NCI-H345 (cell line): ENCODE data around the gene ST7.

Experiments used
- DNase-seq: peaks from one replicate; lab custom pipeline; 2025; lab: John Stamatoyannopoulos, UW

The ST7 gene

GRCh38 chr7:117130262-117130661 is 177.0 kb downstream of the ST7 start:
- DNase-seq = no peak

GRCh38 chr7:117132321-117133120 is 179.2 kb downstream of the ST7 start:
- DNase-seq = no peak

- no peak for DNase-seq
Observed at GRCh38 chr7:117133125-117133524, 179.8 kb downstream of the ST7 start.

GRCh38 chr7:117134411-117134810 is 181.1 kb downstream of the ST7 start:
- DNase-seq = no peak

- DNase-seq = no peak
Observed at GRCh38 chr7:117134889-117135552, 181.7 kb downstream of the ST7 start.

GRCh38 chr7:117135553-117135891 is 182.2 kb downstream of the ST7 start:
- DNase-seq = no peak

- no peak for DNase-seq
Observed at GRCh38 chr7:117137868-117138267, 184.6 kb downstream of the ST7 start.

GRCh38 chr7:117138495-117138894 is 185.2 kb downstream of the ST7 start:
- no peak for DNase-seq

GRCh38 chr7:117138981-117139380 is 185.7 kb downstream of the ST7 start:
- no peak for DNase-seq

- no peak for DNase-seq
Observed at GRCh38 chr7:117139397-117139984, 186.2 kb downstream of the ST7 start.

GRCh38 chr7:117140921-117141320 is 187.6 kb downstream of the ST7 start:
- no peak for DNase-seq

- no peak for DNase-seq
Observed at GRCh38 chr7:117143066-117143465, 189.8 kb downstream of the ST7 start.

- no peak for DNase-seq
Observed at GRCh38 chr7:117143580-117143979, 190.3 kb downstream of the ST7 start.

- DNase-seq = no peak
Observed at GRCh38 chr7:117145333-117145732, 192.0 kb downstream of the ST7 start.

GRCh38 chr7:117146059-117146458 is 192.8 kb downstream of the ST7 start:
- DNase-seq = no peak

- no peak for DNase-seq
Observed at GRCh38 chr7:117146511-117146910, 193.2 kb downstream of the ST7 start.

- no peak for DNase-seq
Observed at GRCh38 chr7:117148971-117149370, 195.7 kb downstream of the ST7 start.

GRCh38 chr7:117149692-117150091 is 196.4 kb downstream of the ST7 start:
- DNase-seq = no peak

GRCh38 chr7:117152213-117153007 is 199.1 kb downstream of the ST7 start:
- no peak for DNase-seq

- DNase-seq = no peak
Observed at GRCh38 chr7:117153016-117153545, 199.8 kb downstream of the ST7 start.

- DNase-seq = no peak
Observed at GRCh38 chr7:117154721-117155120, 201.4 kb downstream of the ST7 start.

GRCh38 chr7:117155694-117156093 is 202.4 kb downstream of the ST7 start:
- DNase-seq = no peak
